Ascending aorta (tissue), 2 donors: Measurements from ENCODE around the gene SENP1. TPM values are rescaled to one million over a fixed set of nuclear protein-coding genes. Genes with fewer than 3 reads are reported as not detected.

Experiments used
- DNase-seq, 2 donors: peaks; one replicate each; pipeline ENCODE4 v3.0.0-alpha.2; 2019; ENCODE audit warnings: low spot score in 2 of 2
- H3K27ac ChIP-seq, 2 donors: fragments of 200-600 bp; sonication (generic); one replicate each; pipeline ENCODE4 v1.5.1; 2016 to 2017; ENCODE audit warnings: mild to moderate bottlenecking in 1 of 2
- H3K27me3 ChIP-seq: fragments of 200-600 bp; sonication (generic); one replicate; pipeline ENCODE4 v1.5.1; 2017
- H3K36me3 ChIP-seq, 2 donors: fragments of 200-600 bp; sonication (generic); one replicate each; pipeline ENCODE4 v1.5.1; 2016
- H3K4me1 ChIP-seq, 2 donors: fragments of 200-600 bp; sonication (generic); one replicate each; pipeline ENCODE4 v1.5.1; 2016 to 2017; ENCODE audit warnings: mild to moderate bottlenecking in 1 of 2
- H3K4me3 ChIP-seq, 2 donors: fragments of 200-600 bp; sonication (generic); one replicate each; pipeline ENCODE4 v1.5.1; 2016 to 2017; ENCODE audit warnings: mild to moderate bottlenecking in 1 of 2
- H3K9me3 ChIP-seq, 2 donors: fragments of 200-600 bp; sonication (generic); one replicate each; pipeline ENCODE4 v1.5.1; 2016
- CTCF ChIP-seq, 3 experiments: fragments of 200-600 bp in 2 of 3; fragments of 450-650 bp in 1 of 3; sonication (generic) in 2 of 3; IDR thresholded peaks; one replicate each; pipeline ENCODE4 v1.5.1; 2016 to 2019; ENCODE audit warnings: antibody characterized with exemption in 3 of 3, mild to moderate bottlenecking in 1 of 3, moderate library complexity in 1 of 3
- intact Hi-C: fragments of 100-400 bp; cut with DNase I; formaldehyde crosslinking; loops from one replicate; pipeline ENCODE4 v1.15.1; 2023
- total RNA-seq: library from RNA; depleted of rRNA; stranded (reverse); fragments of >200 nt; gene quantifications from one replicate; pipeline ENCODE4 v1.1.0, GENCODE V29; 2016

The SENP1 gene
- total RNA-seq, 1 donor from 2014 or later, result 11.3 TPM

GRCh38 chr12:48025281-48025680 is 80.6 kb downstream of the SENP1 start:
- Histone ChIP-seq H3K27ac (no peak overlapping the region), H3K4me1 (no peaks in the 10 kb centered on the region), H3K9me3 (no peaks in the 10 kb centered on the region), H3K4me3 (no peak overlapping the region), H3K27me3 (no peaks in the 10 kb centered on the region), H3K36me3 (no peaks in the 10 kb centered on the region)
- no peak for DNase-seq
- intact Hi-C loops, result no loop called here
- no peak for TF ChIP-seq CTCF (IDR thresholded peaks at IDR 0.05)

- H3K4me3 ChIP-seq, result no peak overlapping the region
- no peak for DNase-seq
- no peaks in the 10 kb centered on the region for H3K9me3 ChIP-seq
- no peaks in the 10 kb centered on the region for H3K4me1 ChIP-seq
- H3K27me3 ChIP-seq, result no peaks in the 10 kb centered on the region
- intact Hi-C loops, result no loop called here
- TF ChIP-seq CTCF (IDR thresholded peaks at IDR 0.05), result no peak
- no peak overlapping the region for H3K27ac ChIP-seq
- no peaks in the 10 kb centered on the region for H3K36me3 ChIP-seq
Observed at GRCh38 chr12:48024735-48025134, 81.1 kb downstream of the SENP1 start.

- no peak for DNase-seq
- Histone ChIP-seq H3K4me3 (no peak overlapping the region), H3K27ac (no peak overlapping the region), H3K36me3 (no peaks in the 10 kb centered on the region), H3K9me3 (no peaks in the 10 kb centered on the region), H3K27me3 (no peaks in the 10 kb centered on the region), H3K4me1 (no peaks in the 10 kb centered on the region)
- TF ChIP-seq CTCF (IDR thresholded peaks at IDR 0.05), result no peak
- intact Hi-C loops, result no loop called here
Observed at GRCh38 chr12:48023386-48023785, 82.5 kb downstream of the SENP1 start.

- Histone ChIP-seq H3K9me3 (no peaks in the 10 kb centered on the region), H3K27ac (no peak overlapping the region), H3K36me3 (no peaks in the 10 kb centered on the region), H3K4me1 (no peaks in the 10 kb centered on the region), H3K27me3 (no peaks in the 10 kb centered on the region), H3K4me3 (no peak overlapping the region)
- no peak for TF ChIP-seq CTCF (IDR thresholded peaks at IDR 0.05)
- intact Hi-C loops, result no loop called here
- no peak for DNase-seq
Observed at GRCh38 chr12:48022676-48023385, 83.0 kb downstream of the SENP1 start.

GRCh38 chr12:48022180-48022521 is 83.7 kb downstream of the SENP1 start:
- no peak for DNase-seq
- no peaks in the 10 kb centered on the region for H3K9me3 ChIP-seq
- H3K36me3 ChIP-seq, result no peaks in the 10 kb centered on the region
- intact Hi-C loops, result no loop called here
- no peaks in the 10 kb centered on the region for H3K27me3 ChIP-seq
- no peak overlapping the region for H3K4me3 ChIP-seq
- no peak for TF ChIP-seq CTCF (IDR thresholded peaks at IDR 0.05)
- no peak overlapping the region for H3K27ac ChIP-seq
- H3K4me1 ChIP-seq, result no peaks in the 10 kb centered on the region
